Measurements from ENCODE around the gene ADISSP.
A peak's percentile ranks its signal among the peaks of the same experiment; 100 is the strongest.

The ADISSP gene

GRCh38 chr20:3767427-3768341 is at the start of gene ADISSP (continued):
- TF ChIP-seq ZBTB26 (tag by site-specific recombination; optimal IDR thresholded peaks at IDR 0.05) (peak; percentile 88), ZNF2 (tag by site-specific recombination; IDR thresholded peaks at IDR 0.05) (peak; percentile 20; the same call in 1 of the 2 replicates), ZNF155 (tag by site-specific recombination; IDR thresholded peaks at IDR 0.05) (no peak), ZNF174 (tag by site-specific recombination; IDR thresholded peaks at IDR 0.05) (no peak), ZNF843 (tag by site-specific recombination; IDR thresholded peaks at IDR 0.05) (0 out of 2 replicates have a peak, but pooled peaks have one; percentile 15), HIC1 (tag by site-specific recombination; IDR thresholded peaks at IDR 0.05) (peak; percentile 93), ZNF423 (tag by site-specific recombination; IDR thresholded peaks at IDR 0.05) (peak; percentile 20; the same call in 1 of the 2 replicates), KLF1 (tag by site-specific recombination; IDR thresholded peaks at IDR 0.05) (peak; percentile 18; the same call in 1 of the 2 replicates)

- no peaks in the 10 kb centered on the region for H3K36me3 ChIP-seq (ENCODE audit: control insufficient read depth in 2 of 2, insufficient read depth in 1 of 2, low read length in 2 of 2)
- no peaks in the 10 kb centered on the region for H3K9me3 ChIP-seq (ENCODE audit: control insufficient read depth, insufficient read depth, low read depth, low read length)
- POLR2A ChIA-PET, result interaction anchor here (0.6 kb wide), 1 partner anchor 20 kb away, joined by 3 read pairs; the partner anchor contains the start of gene CDC25B
- CTCF ChIA-PET, result interaction anchor here (0.5 to 1.9 kb wide), 4 partner anchors 9 to 72 kb away, joined by 3 to 10 read pairs (median 3); no protein-coding TSS in a partner anchor
- TF ChIP-seq ZNF664 (tag by site-specific recombination; IDR thresholded peaks at IDR 0.05) (no peak), SP2 (tag by site-specific recombination; IDR thresholded peaks at IDR 0.05) (no peak)
- no peak overlapping the region for H3K4me3 ChIP-seq (ENCODE audit: low read depth, low read length)
- peaks cover 17% of the 10 kb centered on the region for H3K4me1 ChIP-seq (ENCODE audit: control insufficient read depth, insufficient read depth, low read length)
- no peak overlapping the region for H3K27ac ChIP-seq (ENCODE audit: extremely low read depth, low read depth, low read length)
These were observed 48.3 kb upstream of the ADISSP start for GRCh38 chr20:3815703-3816315.

DNA sequence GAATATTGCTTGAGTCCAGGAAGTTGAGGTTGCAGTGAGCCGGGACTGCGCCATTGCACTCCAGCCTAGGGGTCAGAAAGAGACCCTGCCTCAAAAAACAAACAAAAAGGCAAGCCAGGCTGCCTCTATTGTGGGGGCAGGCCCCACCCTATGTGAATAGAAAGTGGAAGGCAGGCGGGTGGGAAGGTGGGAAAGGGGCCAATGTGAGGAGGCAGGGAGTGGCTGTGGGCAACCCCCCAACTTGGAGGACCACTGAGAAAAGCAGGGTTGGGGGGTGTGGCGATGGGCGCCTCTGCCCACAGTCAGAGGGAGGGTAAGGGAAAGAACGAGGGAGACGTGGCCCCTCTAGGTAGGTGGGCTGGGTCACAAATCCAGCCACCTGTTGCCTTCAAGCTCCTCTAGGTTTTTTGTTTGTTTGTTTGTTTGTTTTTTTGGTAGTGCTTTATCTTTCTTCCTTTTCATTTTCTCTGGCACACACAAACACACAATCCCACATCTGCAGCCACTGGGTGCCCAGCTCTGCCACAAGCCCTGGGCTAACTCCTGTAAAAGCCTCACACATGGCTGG is 47.5 kb upstream of the ADISSP start:
- Histone ChIP-seq H3K9me3 (ENCODE audit: control insufficient read depth, insufficient read depth, low read depth, low read length) (no peaks in the 10 kb centered on the region), H3K4me1 (ENCODE audit: control insufficient read depth, insufficient read depth, low read length) (peaks cover 17% of the 10 kb centered on the region), H3K36me3 (ENCODE audit: control insufficient read depth in 2 of 2, insufficient read depth in 1 of 2, low read length in 2 of 2) (no peaks in the 10 kb centered on the region), H3K4me3 (ENCODE audit: low read depth, low read length) (no peak overlapping the region), H3K27ac (ENCODE audit: extremely low read depth, low read depth, low read length) (no peak overlapping the region)
- ChIA-PET CTCF (interaction anchor here (0.5 to 1.9 kb wide), 6 partner anchors 9 to 71 kb away, joined by 3 to 10 read pairs (median 3); no protein-coding TSS in a partner anchor), POLR2A (interaction anchor here (0.9 to 4.2 kb wide), 2 partner anchors 10 to 19 kb away, joined by 3 to 26 read pairs; partner anchors contain the start of gene CDC25B)
- TF ChIP-seq SCRT1 (tag by site-specific recombination; IDR thresholded peaks at IDR 0.05; ENCODE audit: borderline replicate concordance) (peak; percentile 60; the same call in 1 of the 2 replicates), PRDM10 (tag by site-specific recombination; IDR thresholded peaks at IDR 0.05) (peak; percentile 72), SCRT2 (tag by site-specific recombination; IDR thresholded peaks at IDR 0.05) (peak; percentile 90), ZNF621 (tag by site-specific recombination; IDR thresholded peaks at IDR 0.05) (no peak)
- TF ChIP-seq, protein P1, sequence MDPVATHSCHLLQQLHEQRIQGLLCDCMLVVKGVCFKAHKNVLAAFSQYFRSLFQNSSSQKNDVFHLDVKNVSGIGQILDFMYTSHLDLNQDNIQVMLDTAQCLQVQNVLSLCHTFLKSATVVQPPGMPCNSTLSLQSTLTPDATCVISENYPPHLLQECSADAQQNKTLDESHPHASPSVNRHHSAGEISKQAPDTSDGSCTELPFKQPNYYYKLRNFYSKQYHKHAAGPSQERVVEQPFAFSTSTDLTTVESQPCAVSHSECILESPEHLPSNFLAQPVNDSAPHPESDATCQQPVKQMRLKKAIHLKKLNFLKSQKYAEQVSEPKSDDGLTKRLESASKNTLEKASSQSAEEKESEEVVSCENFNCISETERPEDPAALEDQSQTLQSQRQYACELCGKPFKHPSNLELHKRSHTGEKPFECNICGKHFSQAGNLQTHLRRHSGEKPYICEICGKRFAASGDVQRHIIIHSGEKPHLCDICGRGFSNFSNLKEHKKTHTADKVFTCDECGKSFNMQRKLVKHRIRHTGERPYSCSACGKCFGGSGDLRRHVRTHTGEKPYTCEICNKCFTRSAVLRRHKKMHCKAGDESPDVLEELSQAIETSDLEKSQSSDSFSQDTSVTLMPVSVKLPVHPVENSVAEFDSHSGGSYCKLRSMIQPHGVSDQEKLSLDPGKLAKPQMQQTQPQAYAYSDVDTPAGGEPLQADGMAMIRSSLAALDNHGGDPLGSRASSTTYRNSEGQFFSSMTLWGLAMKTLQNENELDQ (tag by site-specific recombination; IDR thresholded peaks at IDR 0.05; ENCODE audit: low read depth), result no peak
